Neural cell (in vitro differentiated cells): ENCODE results near the gene KRTAP10-3. TPM values are rescaled to one million over a fixed set of nuclear protein-coding genes. Genes with fewer than 3 reads are reported as not detected.

Experiments
- H2AFZ ChIP-seq: fragments of 200-600, 300-800 bp; sonication (generic), shearing (Covaris generic); 2 replicates; pipeline ENCODE4 v1.6.0; 2014; ENCODE audit warnings: low read depth, mild to moderate bottlenecking, antibody characterized with exemption, low read length, moderate library complexity
- H3F3A ChIP-seq: fragments of 200-600 bp; shearing (Covaris generic); 2 replicates; pipeline ENCODE4 v1.6.1; 2016; ENCODE audit warnings: mild to moderate bottlenecking, moderate library complexity, mixed read lengths, antibody characterized with exemption, low read length; ENCODE audit not compliant: insufficient read depth, poor library complexity, severe bottlenecking
- H3K27ac ChIP-seq: fragments of 200-600, 300-800 bp; sonication (generic), shearing (Covaris generic); 2 replicates; pipeline ENCODE4 v1.5.1; 2014; ENCODE audit warnings: mild to moderate bottlenecking, low read length, moderate library complexity
- H3K27me3 ChIP-seq: fragments of 300-800, 200-600 bp; sonication (generic), shearing (Covaris generic); 2 replicates; pipeline ENCODE4 v1.6.0; 2014; ENCODE audit warnings: mild to moderate bottlenecking, low read depth, low read length, moderate library complexity; ENCODE audit not compliant: insufficient read depth
- H3K36me3 ChIP-seq: fragments of 300-800, 200-600 bp; sonication (generic), shearing (Covaris generic); 2 replicates; pipeline ENCODE4 v1.5.1; 2014; ENCODE audit warnings: mild to moderate bottlenecking, antibody characterized with exemption, low read length, moderate library complexity; ENCODE audit not compliant: insufficient read depth
- H3K4me2 ChIP-seq: fragments of 300-800, 200-600 bp; sonication (generic), shearing (Covaris generic); 2 replicates; pipeline ENCODE4 v1.6.0; 2014; ENCODE audit warnings: mild to moderate bottlenecking, low read length
- H3K4me3 ChIP-seq: fragments of 300-800, 200-600 bp; sonication (generic), shearing (Covaris generic); 2 replicates; pipeline ENCODE4 v1.5.1; 2014; ENCODE audit warnings: mild to moderate bottlenecking, low read length, moderate library complexity
- H3K79me2 ChIP-seq: fragments of 200-600 bp; shearing (Covaris generic); replicated peaks from 2 replicates; pipeline ENCODE4 v1.6.0; 2014; ENCODE audit warnings: mild to moderate bottlenecking, low read length, moderate library complexity; ENCODE audit not compliant: insufficient read depth
- H3K9ac ChIP-seq: fragments of 300-800, 200-600 bp; sonication (generic), shearing (Covaris generic); 2 replicates; pipeline ENCODE4 v1.6.1; 2016; ENCODE audit warnings: mild to moderate bottlenecking, low read length, mixed read lengths
- H3K9me2 ChIP-seq: fragments of 200-600 bp; shearing (Covaris generic); 2 replicates; pipeline ENCODE4 v1.6.1; 2016; ENCODE audit warnings: mild to moderate bottlenecking, low read length, mixed read lengths; ENCODE audit not compliant: insufficient read depth
- H3K9me3 ChIP-seq: fragments of 200-600, 300-800 bp; sonication (generic), shearing (Covaris generic); 2 replicates; pipeline ENCODE4 v1.6.1; 2016; ENCODE audit warnings: mild to moderate bottlenecking, mixed run types, low read length, moderate library complexity, mixed read lengths
- H4K20me1 ChIP-seq: fragments of 200-600 bp; shearing (Covaris generic); 2 replicates; pipeline ENCODE4 v1.6.1; 2016; ENCODE audit warnings: mild to moderate bottlenecking, mixed run types; ENCODE audit not compliant: insufficient read depth
- EP300 ChIP-seq: fragments of 450-650 bp; conservative IDR thresholded peaks from 2 replicates; pipeline ENCODE4 v1.6.1; 2014; ENCODE audit warnings: antibody characterized with exemption, mild to moderate bottlenecking, moderate library complexity; ENCODE audit not compliant: poor library complexity, severe bottlenecking
- EZH2 ChIP-seq: fragments of 200-600, 300-800 bp; shearing (Covaris generic), sonication (generic); IDR thresholded peaks from 2 replicates; pipeline ENCODE4 v1.6.1; 2014; ENCODE audit warnings: antibody characterized with exemption, low read length, borderline replicate concordance, mild to moderate bottlenecking; ENCODE audit not compliant: insufficient read depth, poor library complexity, severe bottlenecking
- MXI1 ChIP-seq: fragments of 450-650 bp; conservative IDR thresholded peaks from 2 replicates; pipeline ENCODE4 v1.6.1; 2014; ENCODE audit warnings: antibody characterized with exemption, mild to moderate bottlenecking; ENCODE audit not compliant: poor library complexity, severe bottlenecking
- POLR2AphosphoS5 ChIP-seq: IDR thresholded peaks from 2 replicates; pipeline ENCODE4 v1.6.1; 2012
- RAD21 ChIP-seq: fragments of 450-650 bp; conservative IDR thresholded peaks from 2 replicates; pipeline ENCODE4 v1.6.1; 2014; ENCODE audit warnings: antibody characterized with exemption, mild to moderate bottlenecking, moderate library complexity
- REST ChIP-seq: IDR thresholded peaks from 2 replicates; pipeline ENCODE4 v1.6.1; 2012; ENCODE audit warnings: borderline replicate concordance
- SMC3 ChIP-seq: fragments of 450-650 bp; conservative IDR thresholded peaks from 2 replicates; pipeline ENCODE4 v1.6.1; 2014; ENCODE audit warnings: antibody characterized with exemption, mild to moderate bottlenecking, moderate library complexity; ENCODE audit not compliant: poor library complexity
- TAF1 ChIP-seq: IDR thresholded peaks from 2 replicates; pipeline ENCODE4 v1.6.1; 2012; ENCODE audit warnings: low read depth
- polyA plus RNA-seq: library from polyadenylated mRNA; depleted of rRNA; stranded (reverse); fragments of >200 nt; gene quantifications from 2 replicates; pipeline ENCODE4 v1.2.3, GENCODE V29; 2014
- TF ChIP-seq, protein P1 (sequence below): fragments of 450-650 bp; IDR thresholded peaks from 2 replicates; pipeline ENCODE4 v1.5.1; 2014; ENCODE audit warnings: antibody characterized with exemption, mild to moderate bottlenecking, moderate library complexity; ENCODE audit not compliant: poor library complexity, severe bottlenecking

The KRTAP10-3 gene
- polyA plus RNA-seq, 1 donor from 2014 or later = not detected

- H3F3A ChIP-seq = no peaks in the 10 kb centered on the region
- no peaks in the 10 kb centered on the region for H3K9me3 ChIP-seq
- no peaks in the 10 kb centered on the region for H3K9me2 ChIP-seq
- no peaks in the 10 kb centered on the region for H3K27me3 ChIP-seq
- H3K9ac ChIP-seq = no peak overlapping the region
- H4K20me1 ChIP-seq = no peaks in the 10 kb centered on the region
- no peaks in the 10 kb centered on the region for H3K36me3 ChIP-seq
- H3K79me2 ChIP-seq = no peaks in the 10 kb centered on the region
- TF ChIP-seq EZH2 (no peak), TAF1 (no peak), POLR2AphosphoS5 (no peak), REST (no peak), EP300 (no peak), SMC3 (no peak), RAD21 (no peak), MXI1 (no peak)
- TF ChIP-seq, protein P1, sequence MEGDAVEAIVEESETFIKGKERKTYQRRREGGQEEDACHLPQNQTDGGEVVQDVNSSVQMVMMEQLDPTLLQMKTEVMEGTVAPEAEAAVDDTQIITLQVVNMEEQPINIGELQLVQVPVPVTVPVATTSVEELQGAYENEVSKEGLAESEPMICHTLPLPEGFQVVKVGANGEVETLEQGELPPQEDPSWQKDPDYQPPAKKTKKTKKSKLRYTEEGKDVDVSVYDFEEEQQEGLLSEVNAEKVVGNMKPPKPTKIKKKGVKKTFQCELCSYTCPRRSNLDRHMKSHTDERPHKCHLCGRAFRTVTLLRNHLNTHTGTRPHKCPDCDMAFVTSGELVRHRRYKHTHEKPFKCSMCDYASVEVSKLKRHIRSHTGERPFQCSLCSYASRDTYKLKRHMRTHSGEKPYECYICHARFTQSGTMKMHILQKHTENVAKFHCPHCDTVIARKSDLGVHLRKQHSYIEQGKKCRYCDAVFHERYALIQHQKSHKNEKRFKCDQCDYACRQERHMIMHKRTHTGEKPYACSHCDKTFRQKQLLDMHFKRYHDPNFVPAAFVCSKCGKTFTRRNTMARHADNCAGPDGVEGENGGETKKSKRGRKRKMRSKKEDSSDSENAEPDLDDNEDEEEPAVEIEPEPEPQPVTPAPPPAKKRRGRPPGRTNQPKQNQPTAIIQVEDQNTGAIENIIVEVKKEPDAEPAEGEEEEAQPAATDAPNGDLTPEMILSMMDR = no peak
- no peak overlapping the region for H2AFZ ChIP-seq
- H3K4me3 ChIP-seq = no peak overlapping the region
- no peak overlapping the region for H3K4me2 ChIP-seq
- no peak overlapping the region for H3K27ac ChIP-seq
Observed at GRCh38 chr21:44533121-44533890, 25.3 kb downstream of the KRTAP10-3 start.

- Histone ChIP-seq H3K27me3 (no peaks in the 10 kb centered on the region), H3K4me3 (no peak overlapping the region), H3K9ac (no peak overlapping the region), H2AFZ (no peak overlapping the region), H3F3A (no peaks in the 10 kb centered on the region), H3K9me2 (no peaks in the 10 kb centered on the region), H3K36me3 (no peaks in the 10 kb centered on the region), H4K20me1 (no peaks in the 10 kb centered on the region), H3K4me2 (no peak overlapping the region), H3K9me3 (no peaks in the 10 kb centered on the region), H3K27ac (no peak overlapping the region), H3K79me2 (no peaks in the 10 kb centered on the region)
- no peak for TF ChIP-seq SMC3
- no peak for TF ChIP-seq REST
- no peak for TF ChIP-seq MXI1
- no peak for TF ChIP-seq RAD21
- TF ChIP-seq POLR2AphosphoS5 = no peak
- TF ChIP-seq, protein P1 = no peak
- TF ChIP-seq TAF1 = no peak
- TF ChIP-seq EP300 = no peak
- TF ChIP-seq EZH2 = no peak
Observed at GRCh38 chr21:44532712-44533111, 25.9 kb downstream of the KRTAP10-3 start.
